Subcutaneous abdominal adipose tissue (tissue), 5 donors: ENCODE data around the gene BCAT1.

Experiments used
- H3K27ac ChIP-seq: one replicate; pipeline ENCODE4 v1.7.0; 2013; ENCODE audit warnings: low read depth, mild to moderate bottlenecking, inconsistent platforms, low read length, moderate library complexity
- H3K27me3 ChIP-seq, 5 donors: one replicate each; pipeline ENCODE4 v1.7.0; 2013; ENCODE audit warnings: low read length in 5 of 5, inconsistent platforms in 1 of 5; ENCODE audit not compliant: control insufficient read depth in 5 of 5, insufficient read depth in 4 of 5
- H3K36me3 ChIP-seq, 5 donors: one replicate each; pipeline ENCODE4 v1.7.0; 2013; ENCODE audit warnings: low read length in 5 of 5; ENCODE audit not compliant: control insufficient read depth in 5 of 5, insufficient read depth in 5 of 5
- H3K4me1 ChIP-seq, 5 donors: one replicate each; pipeline ENCODE4 v1.7.0; 2013; ENCODE audit warnings: low read length in 5 of 5, mild to moderate bottlenecking in 3 of 5, moderate library complexity in 1 of 5; ENCODE audit not compliant: control insufficient read depth in 5 of 5, insufficient read depth in 5 of 5
- H3K4me3 ChIP-seq, 5 donors: one replicate each; pipeline ENCODE4 v1.7.0; 2013; ENCODE audit warnings: low read length in 5 of 5, low read depth in 1 of 5
- H3K9ac ChIP-seq, 5 donors: one replicate each; pipeline ENCODE4 v1.7.0; 2013; ENCODE audit warnings: low read length in 5 of 5, mild to moderate bottlenecking in 4 of 5, moderate library complexity in 3 of 5
- H3K9me3 ChIP-seq, 5 donors: one replicate each; pipeline ENCODE4 v1.7.0; 2013; ENCODE audit warnings: low read length in 5 of 5; ENCODE audit not compliant: control insufficient read depth in 5 of 5
- donor health status: healthy.
- donor health status: healthy.
- donor health status: healthy.
- donor health status: healthy.
- donor health status: healthy.

BCAT1 gene

DNA sequence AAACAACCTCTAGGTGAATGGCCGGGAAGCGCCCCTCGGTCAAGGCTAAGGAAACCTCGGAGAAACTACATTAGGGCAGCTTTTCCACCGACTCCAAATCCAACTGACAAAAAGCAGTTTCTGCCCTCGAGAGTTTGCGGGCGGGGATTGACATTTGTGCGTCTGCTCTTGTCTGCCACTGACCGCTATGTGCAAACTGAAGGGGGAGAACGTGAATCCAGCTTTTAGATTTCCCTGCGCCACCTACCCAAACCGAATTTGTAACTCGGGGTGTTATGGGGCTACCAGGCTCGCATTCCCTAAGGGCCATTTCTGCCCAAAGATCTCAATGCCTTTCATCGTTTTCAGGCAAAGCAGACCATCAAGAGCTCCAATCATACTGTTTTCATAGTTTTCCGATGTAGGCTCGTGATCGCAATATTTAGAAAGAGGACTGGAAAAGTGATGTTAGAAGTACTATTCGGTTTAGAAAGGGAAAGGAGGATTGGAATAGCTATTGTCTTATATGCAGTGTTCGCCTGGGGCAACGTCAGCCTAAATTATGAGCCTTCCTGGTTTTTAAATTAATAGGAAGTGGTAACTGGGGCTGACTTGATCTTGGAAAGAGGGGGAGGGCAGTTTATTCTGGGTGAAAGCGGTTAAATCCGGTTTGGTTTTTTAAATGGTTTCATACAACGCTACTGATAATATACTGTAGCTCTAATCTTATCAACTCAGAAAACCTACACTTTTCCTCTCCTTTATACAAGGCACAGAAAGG is 45.4 kb downstream of the BCAT1 start:
- H3K36me3 ChIP-seq = no peaks in the 10 kb centered on the region
- peak overlapping the region; percentile 30 for H3K27ac ChIP-seq
- H3K9ac ChIP-seq = peak overlapping the region in 3 of 5 donors; percentile 16 to 61 (median 46)
- H3K9me3 ChIP-seq = no peaks in the 10 kb centered on the region
- peaks cover 2 to 24% (median 18%) of the 10 kb centered on the region in 5 donors for H3K4me1 ChIP-seq
- H3K27me3 ChIP-seq = peaks cover 0 to 16% (median 8%) of the 10 kb centered on the region in 5 donors
- H3K4me3 ChIP-seq = peak overlapping the region; percentile 69 to 85 (median 71)

DNA sequence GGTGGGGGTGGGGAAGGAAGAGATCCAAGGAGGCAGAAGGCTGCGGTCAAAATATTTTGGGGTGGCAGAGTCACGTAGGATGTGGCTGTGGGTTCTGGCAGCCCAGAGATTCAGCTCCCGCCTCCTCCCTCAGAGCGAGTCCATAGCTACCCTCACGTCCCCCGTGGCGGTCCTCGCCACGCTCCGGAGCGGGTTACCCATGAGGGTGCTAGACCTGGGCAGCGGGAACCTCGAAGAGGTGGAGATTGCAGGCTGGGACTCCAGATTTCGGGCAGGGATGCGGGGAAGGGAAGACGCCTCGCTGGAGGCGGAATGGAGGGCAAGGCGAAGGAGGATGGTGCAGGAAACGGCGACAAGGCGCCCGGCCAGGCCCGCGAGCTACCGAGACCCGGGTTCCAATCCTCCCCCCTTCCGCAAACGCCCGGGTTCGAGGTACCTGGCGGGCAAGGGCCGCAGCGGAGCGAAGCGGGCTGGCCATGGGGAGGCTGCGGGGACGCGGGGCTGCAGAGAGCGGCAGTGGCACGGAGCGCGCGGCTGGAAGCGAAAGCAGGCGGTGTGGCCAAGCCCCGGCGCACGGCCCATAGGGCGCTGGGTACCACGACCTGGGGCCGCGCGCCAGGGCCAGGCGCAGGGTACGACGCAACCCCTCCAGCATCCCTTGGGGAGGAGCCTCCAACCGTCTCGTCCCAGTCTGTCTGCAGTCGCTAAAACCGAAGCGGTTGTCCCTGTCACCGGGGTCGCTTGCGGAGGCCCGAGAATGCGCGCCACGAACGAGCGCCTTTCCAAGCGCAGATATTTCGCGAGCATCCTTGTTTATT is 46.2 kb downstream of the BCAT1 start:
- H3K4me3 ChIP-seq = peak overlapping the region; percentile 69 to 85 (median 71)
- peak overlapping the region in 4 of 5 donors; percentile 10 to 68 (median 64) for H3K9ac ChIP-seq
- peak overlapping the region; percentile 30 for H3K27ac ChIP-seq
- peaks cover 2 to 24% (median 20%) of the 10 kb centered on the region in 5 donors for H3K4me1 ChIP-seq
- H3K36me3 ChIP-seq = no peaks in the 10 kb centered on the region
- peaks cover 0 to 16% (median 8%) of the 10 kb centered on the region in 5 donors for H3K27me3 ChIP-seq
- no peaks in the 10 kb centered on the region for H3K9me3 ChIP-seq

GRCh38 chr12:24901576-24902461 is 47.1 kb downstream of the BCAT1 start:
- H3K27ac ChIP-seq = peak overlapping the region; percentile 30
- peaks cover 2 to 24% (median 20%) of the 10 kb centered on the region in 5 donors for H3K4me1 ChIP-seq
- H3K4me3 ChIP-seq = peak overlapping the region; percentile 36 to 85 (median 70)
- H3K9me3 ChIP-seq = no peaks in the 10 kb centered on the region
- peaks cover 0 to 16% (median 8%) of the 10 kb centered on the region in 5 donors for H3K27me3 ChIP-seq
- H3K36me3 ChIP-seq = no peaks in the 10 kb centered on the region
- H3K9ac ChIP-seq = peak overlapping the region in 3 of 5 donors; percentile 10 to 67 (median 61)

- Histone ChIP-seq H3K4me1 (peaks cover 3 to 28% (median 24%) of the 10 kb centered on the region in 5 donors), H3K4me3 (no peak overlapping the region), H3K27ac (no peak overlapping the region)
Observed at GRCh38 chr12:24900196-24900595, 48.7 kb downstream of the BCAT1 start.

GRCh38 chr12:24899503-24900075 is 49.3 kb downstream of the BCAT1 start:
- Histone ChIP-seq H3K27ac (no peak overlapping the region), H3K9ac (no peak overlapping the region), H3K4me3 (no peak overlapping the region), H3K27me3 (peaks cover 0 to 16% (median 8%) of the 10 kb centered on the region in 5 donors), H3K9me3 (no peaks in the 10 kb centered on the region), H3K4me1 (peaks cover 3 to 34% (median 24%) of the 10 kb centered on the region in 5 donors), H3K36me3 (no peaks in the 10 kb centered on the region)

More at GRCh38 chr12:24900196-24900595, 48.7 kb downstream of the BCAT1 start:
- no peaks in the 10 kb centered on the region for H3K9me3 ChIP-seq
- H3K36me3 ChIP-seq = no peaks in the 10 kb centered on the region
- no peak overlapping the region for H3K9ac ChIP-seq
- H3K27me3 ChIP-seq = peaks cover 0 to 16% (median 8%) of the 10 kb centered on the region in 5 donors

DNA sequence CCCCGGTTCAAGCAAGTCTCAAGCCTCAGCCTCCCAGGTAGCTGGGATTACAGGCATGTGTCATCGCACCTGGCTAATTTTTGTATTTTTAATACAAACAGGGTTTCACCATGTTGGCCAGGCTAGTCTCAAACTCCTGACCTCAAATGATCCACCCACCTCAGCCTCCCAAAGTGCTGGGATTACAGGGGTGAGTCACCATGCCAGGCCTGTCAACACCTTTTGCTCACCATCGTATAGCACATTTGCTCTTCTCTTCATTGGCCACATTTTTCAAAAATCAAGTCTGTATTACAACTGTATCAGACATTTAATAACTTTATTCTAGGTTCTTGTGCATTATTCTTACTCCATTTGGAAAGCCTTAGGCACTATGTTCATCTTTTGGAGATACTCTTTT is 50.3 kb downstream of the BCAT1 start:
- Histone ChIP-seq H3K27ac (no peak overlapping the region), H3K4me1 (peaks cover 3 to 34% (median 22%) of the 10 kb centered on the region in 5 donors), H3K9ac (no peak overlapping the region), H3K4me3 (no peak overlapping the region), H3K27me3 (peaks cover 0 to 13% (median 8%) of the 10 kb centered on the region in 5 donors), H3K36me3 (no peaks in the 10 kb centered on the region), H3K9me3 (no peaks in the 10 kb centered on the region)

DNA sequence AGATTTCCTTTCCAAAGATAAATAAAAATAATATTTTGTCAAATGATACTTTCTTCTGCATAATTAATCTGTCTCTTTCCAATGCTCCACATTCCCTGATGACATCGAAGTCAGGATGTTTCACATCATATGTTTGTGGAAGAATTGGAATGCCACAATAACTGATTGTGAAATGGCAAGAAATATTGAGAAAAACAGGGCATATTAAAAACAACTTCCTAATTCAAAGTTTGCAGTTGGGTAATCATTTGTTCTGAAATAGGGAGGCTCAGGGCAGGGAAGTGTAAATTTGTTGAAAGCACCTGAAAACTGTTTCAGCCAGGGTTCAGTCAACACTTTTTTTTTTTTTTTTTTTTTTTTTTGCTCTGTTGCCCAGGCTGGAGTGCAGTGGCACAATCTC is 50.7 kb downstream of the BCAT1 start:
- Histone ChIP-seq H3K9me3 (no peaks in the 10 kb centered on the region), H3K9ac (no peak overlapping the region), H3K4me3 (no peak overlapping the region), H3K36me3 (no peaks in the 10 kb centered on the region), H3K27me3 (peaks cover 0 to 9% (median 6%) of the 10 kb centered on the region in 5 donors), H3K4me1 (peaks cover 3 to 30% (median 18%) of the 10 kb centered on the region in 5 donors), H3K27ac (no peak overlapping the region)

DNA sequence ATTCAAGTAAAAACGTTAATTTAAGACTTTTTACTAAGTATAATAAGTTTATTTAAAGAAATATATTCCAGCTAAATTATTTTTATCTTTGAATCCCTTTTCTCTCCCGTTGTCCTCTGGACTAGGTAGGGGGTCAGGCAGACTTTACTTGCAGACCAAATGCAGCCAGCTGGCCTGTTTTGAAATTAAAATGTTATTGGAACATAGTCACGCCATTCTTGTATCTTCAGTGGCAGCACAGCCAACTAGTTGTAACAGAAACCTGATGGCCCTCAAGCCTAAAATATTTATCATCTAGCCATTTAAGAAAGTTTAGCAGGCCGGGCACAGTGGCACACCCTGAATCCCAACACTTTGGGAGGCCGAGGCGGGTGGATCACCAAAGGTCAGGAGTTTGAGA is 52.7 kb downstream of the BCAT1 start:
- Histone ChIP-seq H3K9ac (no peak overlapping the region), H3K4me3 (no peak overlapping the region), H3K27me3 (no peaks in the 10 kb centered on the region), H3K9me3 (no peaks in the 10 kb centered on the region), H3K36me3 (no peaks in the 10 kb centered on the region), H3K27ac (peak overlapping the region; percentile 48), H3K4me1 (peaks cover 2 to 16% (median 3%) of the 10 kb centered on the region in 5 donors)

- Histone ChIP-seq H3K27ac (no peak overlapping the region), H3K9ac (no peak overlapping the region), H3K27me3 (no peaks in the 10 kb centered on the region), H3K36me3 (no peaks in the 10 kb centered on the region), H3K4me1 (peaks cover 0 to 16% (median 1%) of the 10 kb centered on the region in 5 donors), H3K9me3 (no peaks in the 10 kb centered on the region), H3K4me3 (no peak overlapping the region)
Observed at GRCh38 chr12:24895612-24896011, 53.3 kb downstream of the BCAT1 start.
